WTC11 (cell line): ENCODE results near the gene PLSCR4. TPM values are rescaled to one million over a fixed set of nuclear protein-coding genes. Genes with fewer than 3 reads are reported as not detected.

Experiments used
- ATAC-seq: fragments of 200-7000 bp; cut with Tn5 transposase; 2 replicates; pipeline ENCODE4 v1.10.0; 2021; ENCODE audit warnings: mild to moderate bottlenecking, moderate library complexity
- CTCF ChIA-PET: fragments of 300-600 bp; sonication (Branson Sonifier 250); formaldehyde crosslinking; loops from one replicate; lab custom pipeline; 2021; ENCODE audit warnings: antibody characterized with exemption; lab: Charles Lee
- POLR2A ChIA-PET: fragments of 350-600 bp; sonication (Branson Sonifier 250); formaldehyde crosslinking; loops from one replicate; lab custom pipeline; 2021; ENCODE audit warnings: antibody characterized with exemption; lab: Charles Lee
- DNase-seq: peaks from one replicate; pipeline ENCODE4 v3.0.0; 2021; ENCODE audit warnings: low spot score
- H3K27ac Mint-ChIP-seq: 2 replicates; pipeline ENCODE4 v1.8.0; 2021; ENCODE audit warnings: mixed read lengths
- H3K27me3 Mint-ChIP-seq: 2 replicates; pipeline ENCODE4 v1.8.0; 2021; ENCODE audit warnings: low read depth, mild to moderate bottlenecking, moderate library complexity, mixed read lengths
- H3K36me3 Mint-ChIP-seq: 2 replicates; pipeline ENCODE4 v1.8.0; 2021; ENCODE audit warnings: mixed read lengths
- H3K4me1 Mint-ChIP-seq: 2 replicates; pipeline ENCODE4 v1.8.0; 2022; ENCODE audit warnings: mixed read lengths
- H3K4me3 Mint-ChIP-seq: 2 replicates; pipeline ENCODE4 v1.8.0; 2021; ENCODE audit warnings: mild to moderate bottlenecking, moderate library complexity, mixed read lengths
- H3K9me3 Mint-ChIP-seq: 2 replicates; pipeline ENCODE4 v1.8.0; 2021; ENCODE audit warnings: mixed read lengths
- EMX1 ChIP-seq: fragments of 250-450 bp; sonication (Bioruptor Pico); IDR thresholded peaks from 2 replicates; pipeline ENCODE4 v1.8.0; 2021; ENCODE audit warnings: mild to moderate bottlenecking
- GABPB1 ChIP-seq: sonication (generic); formaldehyde crosslinking; IDR thresholded peaks from 2 replicates; pipeline ENCODE4 v1.8.1; 2023; ENCODE audit warnings: mild to moderate bottlenecking, missing genetic modification reagents
- HMGA2 ChIP-seq: fragments of 250-450 bp; sonication (Bioruptor Pico); IDR thresholded peaks from 2 replicates; pipeline ENCODE4 v1.4.0; 2021; ENCODE audit warnings: mild to moderate bottlenecking, moderate library complexity
- JAZF1 ChIP-seq: fragments of 250-450 bp; sonication (Bioruptor Pico); IDR thresholded peaks from 2 replicates; pipeline ENCODE4 v1.9.0; 2021; ENCODE audit warnings: moderate library complexity, mild to moderate bottlenecking, inconsistent platforms
- OVOL2 ChIP-seq: fragments of 250-450 bp; sonication (Bioruptor Pico); IDR thresholded peaks from 2 replicates; pipeline ENCODE4 v1.9.0; 2021; ENCODE audit warnings: mild to moderate bottlenecking, borderline replicate concordance
- RORB ChIP-seq: fragments of 250-450 bp; sonication (Bioruptor Pico); IDR thresholded peaks from 2 replicates; pipeline ENCODE4 v1.9.0; 2021; ENCODE audit warnings: mild to moderate bottlenecking
- SOX15 ChIP-seq: fragments of 250-450 bp; sonication (Bioruptor Pico); IDR thresholded peaks from 2 replicates; pipeline ENCODE4 v1.9.0; 2021; ENCODE audit warnings: mild to moderate bottlenecking
- ZNF121 ChIP-seq: sonication (generic); formaldehyde crosslinking; IDR thresholded peaks from 2 replicates; pipeline ENCODE4 v1.8.0; 2023; ENCODE audit warnings: missing genetic modification reagents
- ZNF138 ChIP-seq: sonication (generic); formaldehyde crosslinking; conservative IDR thresholded peaks from 2 replicates; pipeline ENCODE4 v1.8.1; 2022; ENCODE audit warnings: mild to moderate bottlenecking, moderate library complexity, missing genetic modification reagents
- ZNF317 ChIP-seq: sonication (generic); formaldehyde crosslinking; IDR thresholded peaks from 2 replicates; pipeline ENCODE4 v1.8.1; 2023; ENCODE audit warnings: low read depth, mild to moderate bottlenecking, moderate library complexity, missing genetic modification reagents, borderline replicate concordance
- ZNF416 ChIP-seq: fragments of 250-450 bp; sonication (Bioruptor Pico); IDR thresholded peaks from 2 replicates; pipeline ENCODE4 v1.9.0; 2021; ENCODE audit warnings: mild to moderate bottlenecking, inconsistent platforms
- total RNA-seq: library from RNA; stranded (reverse); gene quantifications from 3 replicates; pipeline ENCODE4 v1.2.3, GENCODE V29; 2021
- TF ChIP-seq, protein P1 (sequence below): sonication (generic); formaldehyde crosslinking; IDR thresholded peaks from 2 replicates; pipeline ENCODE4 v1.8.0; 2023; ENCODE audit warnings: mild to moderate bottlenecking, missing genetic modification reagents
- TF ChIP-seq, protein P2 (sequence below): sonication (generic); formaldehyde crosslinking; IDR thresholded peaks from 2 replicates; pipeline ENCODE4 v1.8.1; 2022; ENCODE audit warnings: missing genetic modification reagents, borderline replicate concordance
- TF ChIP-seq, protein P3 (sequence below): sonication (generic); formaldehyde crosslinking; conservative IDR thresholded peaks from 2 replicates; pipeline ENCODE4 v1.8.1; 2022; ENCODE audit warnings: mild to moderate bottlenecking, missing genetic modification reagents
- TF ChIP-seq, protein P4 (sequence below): sonication (generic); formaldehyde crosslinking; IDR thresholded peaks from 2 replicates; pipeline ENCODE4 v1.8.0; 2023; ENCODE audit warnings: missing genetic modification reagents
- TF ChIP-seq, protein P5 (sequence below): sonication (generic); formaldehyde crosslinking; IDR thresholded peaks from 2 replicates; pipeline ENCODE4 v1.8.0; 2022; ENCODE audit warnings: mild to moderate bottlenecking, missing genetic modification reagents
- TF ChIP-seq, protein P6 (sequence below): sonication (generic); formaldehyde crosslinking; IDR thresholded peaks from 2 replicates; pipeline ENCODE4 v1.8.0; 2022; ENCODE audit warnings: mild to moderate bottlenecking, missing genetic modification reagents

PLSCR4 gene
- total RNA-seq, 1 experiment from 2014 or later: 3.5 TPM

DNA sequence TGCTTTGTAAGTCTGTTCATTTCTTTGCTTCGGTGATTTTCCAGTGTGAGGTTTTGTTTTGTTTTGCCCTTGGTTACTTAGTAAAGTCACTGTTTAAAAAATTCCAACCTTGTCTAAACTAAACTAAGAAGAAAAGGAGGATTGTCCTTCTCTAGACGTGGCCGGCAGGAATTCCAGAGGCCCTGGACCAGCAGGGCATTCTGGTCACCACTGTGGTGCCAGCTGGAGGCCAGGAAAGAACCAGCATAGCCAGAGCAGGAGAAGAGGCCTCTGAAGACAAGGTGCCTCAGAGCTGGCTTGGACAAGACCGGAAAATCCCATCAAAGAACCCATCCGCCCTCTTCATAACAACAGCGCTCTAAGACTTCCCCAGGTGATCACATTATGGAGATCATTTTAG, 98.1 kb downstream of the PLSCR4 start:
- TF ChIP-seq, protein P1, sequence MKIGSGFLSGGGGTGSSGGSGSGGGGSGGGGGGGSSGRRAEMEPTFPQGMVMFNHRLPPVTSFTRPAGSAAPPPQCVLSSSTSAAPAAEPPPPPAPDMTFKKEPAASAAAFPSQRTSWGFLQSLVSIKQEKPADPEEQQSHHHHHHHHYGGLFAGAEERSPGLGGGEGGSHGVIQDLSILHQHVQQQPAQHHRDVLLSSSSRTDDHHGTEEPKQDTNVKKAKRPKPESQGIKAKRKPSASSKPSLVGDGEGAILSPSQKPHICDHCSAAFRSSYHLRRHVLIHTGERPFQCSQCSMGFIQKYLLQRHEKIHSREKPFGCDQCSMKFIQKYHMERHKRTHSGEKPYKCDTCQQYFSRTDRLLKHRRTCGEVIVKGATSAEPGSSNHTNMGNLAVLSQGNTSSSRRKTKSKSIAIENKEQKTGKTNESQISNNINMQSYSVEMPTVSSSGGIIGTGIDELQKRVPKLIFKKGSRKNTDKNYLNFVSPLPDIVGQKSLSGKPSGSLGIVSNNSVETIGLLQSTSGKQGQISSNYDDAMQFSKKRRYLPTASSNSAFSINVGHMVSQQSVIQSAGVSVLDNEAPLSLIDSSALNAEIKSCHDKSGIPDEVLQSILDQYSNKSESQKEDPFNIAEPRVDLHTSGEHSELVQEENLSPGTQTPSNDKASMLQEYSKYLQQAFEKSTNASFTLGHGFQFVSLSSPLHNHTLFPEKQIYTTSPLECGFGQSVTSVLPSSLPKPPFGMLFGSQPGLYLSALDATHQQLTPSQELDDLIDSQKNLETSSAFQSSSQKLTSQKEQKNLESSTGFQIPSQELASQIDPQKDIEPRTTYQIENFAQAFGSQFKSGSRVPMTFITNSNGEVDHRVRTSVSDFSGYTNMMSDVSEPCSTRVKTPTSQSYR: no peak
- TF ChIP-seq ZNF317 (CRISPR knock-in tag): no peak
- ATAC-seq: peak; percentile 73
- H3K4me1 Mint-ChIP-seq: peaks cover 66% of the 10 kb centered on the region
- peak; percentile 12 for DNase-seq
- CTCF ChIA-PET: interaction anchor here (1.1 to 1.3 kb wide), 2 partner anchors 35 to 87 kb away, joined by 3 to 4 read pairs; no protein-coding TSS in a partner anchor
- peaks cover 2% of the 10 kb centered on the region; the same call in 1 of the 2 replicates for H3K36me3 Mint-ChIP-seq
- peak overlapping the region; percentile 57 for H3K27ac Mint-ChIP-seq
- no peaks in the 10 kb centered on the region for H3K9me3 Mint-ChIP-seq
- no peak overlapping the region for H3K4me3 Mint-ChIP-seq
- no peaks in the 10 kb centered on the region for H3K27me3 Mint-ChIP-seq
- POLR2A ChIA-PET: no interaction called here

DNA sequence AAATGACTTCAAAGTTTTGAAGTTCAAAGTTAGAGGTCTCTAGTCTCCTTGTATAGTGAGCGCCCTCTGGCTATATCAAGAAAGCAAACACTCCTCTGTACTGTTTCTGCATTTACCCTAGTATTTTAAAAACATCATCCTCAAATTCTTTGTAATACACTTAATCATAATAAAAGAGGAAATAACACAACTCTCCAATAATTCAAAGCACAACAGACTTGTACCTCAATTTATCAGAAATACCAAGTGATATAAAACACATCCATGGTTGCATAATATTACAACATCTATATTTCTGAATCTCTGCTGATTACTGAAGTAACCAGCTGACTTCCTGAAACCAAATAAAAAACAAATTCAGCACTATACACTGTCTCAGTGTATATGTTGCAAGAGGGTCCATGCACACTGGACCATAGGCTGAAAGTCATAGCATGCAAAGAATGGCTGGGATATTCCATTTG, 102.4 kb downstream of the PLSCR4 start:
- TF ChIP-seq GABPB1 (CRISPR knock-in tag) (0 out of 2 replicates have a peak, but pooled peaks have one; percentile 27), ZNF416 (CRISPR knock-in tag) (no peak)
- Mint-ChIP-seq H3K27ac (no peak overlapping the region), H3K4me1 (peaks cover 41% of the 10 kb centered on the region), H3K27me3 (no peaks in the 10 kb centered on the region), H3K9me3 (no peaks in the 10 kb centered on the region), H3K4me3 (no peak overlapping the region), H3K36me3 (peaks cover 2% of the 10 kb centered on the region)
- DNase-seq: no peak
- ChIA-PET CTCF (interaction anchor here (1.2 kb wide), 1 partner anchor 83 kb away, joined by 3 read pairs; no protein-coding TSS in a partner anchor), POLR2A (no interaction called here)
- ATAC-seq: no peak

DNA sequence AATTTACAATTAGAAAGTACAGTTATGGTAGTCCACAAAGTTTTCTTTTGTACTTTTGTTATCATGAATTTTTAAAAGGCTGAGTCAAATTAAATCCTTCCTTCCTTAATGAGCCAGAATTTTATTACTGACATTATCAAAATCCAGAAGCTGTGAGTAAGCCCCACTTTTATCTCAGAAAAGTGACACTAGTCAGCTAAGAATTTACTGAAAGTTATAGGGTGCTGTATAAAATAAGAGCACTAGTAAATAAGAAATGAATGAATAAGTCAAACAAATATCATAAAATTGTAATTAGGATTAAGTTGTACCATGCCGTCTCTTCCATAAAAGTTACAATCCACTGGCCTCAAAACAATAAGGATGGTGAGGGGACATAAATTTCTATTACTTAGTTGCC, 105.3 kb downstream of the PLSCR4 start:
- Mint-ChIP-seq H3K4me1 (peaks cover 38% of the 10 kb centered on the region), H3K9me3 (no peaks in the 10 kb centered on the region), H3K36me3 (no peaks in the 10 kb centered on the region; the same call in 1 of the 2 replicates), H3K27ac (no peak overlapping the region), H3K27me3 (no peaks in the 10 kb centered on the region), H3K4me3 (no peak overlapping the region)
- POLR2A ChIA-PET: no interaction called here
- CTCF ChIA-PET: no interaction called here
- TF ChIP-seq, protein P2, sequence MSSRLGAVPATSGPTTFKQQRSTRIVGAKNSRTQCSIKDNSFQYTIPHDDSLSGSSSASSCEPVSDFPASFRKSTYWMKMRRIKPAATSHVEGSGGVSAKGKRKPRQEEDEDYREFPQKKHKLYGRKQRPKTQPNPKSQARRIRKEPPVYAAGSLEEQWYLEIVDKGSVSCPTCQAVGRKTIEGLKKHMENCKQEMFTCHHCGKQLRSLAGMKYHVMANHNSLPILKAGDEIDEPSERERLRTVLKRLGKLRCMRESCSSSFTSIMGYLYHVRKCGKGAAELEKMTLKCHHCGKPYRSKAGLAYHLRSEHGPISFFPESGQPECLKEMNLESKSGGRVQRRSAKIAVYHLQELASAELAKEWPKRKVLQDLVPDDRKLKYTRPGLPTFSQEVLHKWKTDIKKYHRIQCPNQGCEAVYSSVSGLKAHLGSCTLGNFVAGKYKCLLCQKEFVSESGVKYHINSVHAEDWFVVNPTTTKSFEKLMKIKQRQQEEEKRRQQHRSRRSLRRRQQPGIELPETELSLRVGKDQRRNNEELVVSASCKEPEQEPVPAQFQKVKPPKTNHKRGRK (CRISPR knock-in tag): no peak
- DNase-seq (no peak), ATAC-seq (no peak)

DNA sequence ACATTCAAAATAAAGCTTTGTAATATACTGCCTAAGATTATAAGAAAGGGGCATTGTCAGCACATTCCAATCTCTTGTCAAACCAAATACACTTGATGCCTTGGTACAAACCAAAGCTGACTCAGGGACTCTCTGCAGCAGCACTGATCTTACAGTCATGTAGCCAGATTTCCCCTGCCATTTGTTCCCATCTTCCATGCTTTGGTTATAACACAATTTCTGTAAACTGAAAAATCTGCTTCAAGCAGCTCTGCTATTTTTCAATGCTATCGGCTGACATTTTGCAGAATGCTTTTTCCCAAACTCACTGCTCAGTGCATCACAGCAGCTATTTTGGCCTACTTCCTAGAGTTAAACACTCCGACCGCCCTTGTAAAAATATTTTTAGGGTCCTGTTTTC, 108.1 kb downstream of the PLSCR4 start:
- DNase-seq (no peak), ATAC-seq (peak; percentile 63)
- no peaks in the 10 kb centered on the region for H3K27me3 Mint-ChIP-seq
- H3K27ac Mint-ChIP-seq: 0 out of 2 replicates have a peak overlapping the region, but pooled peaks have one; percentile 43
- ChIA-PET CTCF (interaction anchor here (1.0 to 1.3 kb wide), 2 partner anchors 46 to 77 kb away, joined by 4 read pairs; no protein-coding TSS in a partner anchor), POLR2A (no interaction called here)
- H3K4me1 Mint-ChIP-seq: peaks cover 25% of the 10 kb centered on the region
- peaks cover under 1% of the 10 kb centered on the region; the same call in 1 of the 2 replicates for H3K9me3 Mint-ChIP-seq
- no peaks in the 10 kb centered on the region; the same call in 1 of the 2 replicates for H3K36me3 Mint-ChIP-seq
- no peak overlapping the region for H3K4me3 Mint-ChIP-seq
- TF ChIP-seq, protein P3, sequence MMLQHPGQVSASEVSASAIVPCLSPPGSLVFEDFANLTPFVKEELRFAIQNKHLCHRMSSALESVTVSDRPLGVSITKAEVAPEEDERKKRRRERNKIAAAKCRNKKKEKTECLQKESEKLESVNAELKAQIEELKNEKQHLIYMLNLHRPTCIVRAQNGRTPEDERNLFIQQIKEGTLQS (CRISPR knock-in tag): no peak
- TF ChIP-seq JAZF1 (CRISPR knock-in tag) (no peak), ZNF121 (CRISPR knock-in tag) (no peak), HMGA2 (CRISPR knock-in tag) (no peak), OVOL2 (CRISPR knock-in tag) (no peak), GABPB1 (CRISPR knock-in tag) (no peak), ZNF138 (CRISPR knock-in tag) (no peak), RORB (CRISPR knock-in tag) (no peak), SOX15 (CRISPR knock-in tag) (no peak), EMX1 (CRISPR knock-in tag) (no peak)
- TF ChIP-seq, protein P4, sequence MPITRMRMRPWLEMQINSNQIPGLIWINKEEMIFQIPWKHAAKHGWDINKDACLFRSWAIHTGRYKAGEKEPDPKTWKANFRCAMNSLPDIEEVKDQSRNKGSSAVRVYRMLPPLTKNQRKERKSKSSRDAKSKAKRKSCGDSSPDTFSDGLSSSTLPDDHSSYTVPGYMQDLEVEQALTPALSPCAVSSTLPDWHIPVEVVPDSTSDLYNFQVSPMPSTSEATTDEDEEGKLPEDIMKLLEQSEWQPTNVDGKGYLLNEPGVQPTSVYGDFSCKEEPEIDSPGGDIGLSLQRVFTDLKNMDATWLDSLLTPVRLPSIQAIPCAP: no peak
- TF ChIP-seq, protein P5, sequence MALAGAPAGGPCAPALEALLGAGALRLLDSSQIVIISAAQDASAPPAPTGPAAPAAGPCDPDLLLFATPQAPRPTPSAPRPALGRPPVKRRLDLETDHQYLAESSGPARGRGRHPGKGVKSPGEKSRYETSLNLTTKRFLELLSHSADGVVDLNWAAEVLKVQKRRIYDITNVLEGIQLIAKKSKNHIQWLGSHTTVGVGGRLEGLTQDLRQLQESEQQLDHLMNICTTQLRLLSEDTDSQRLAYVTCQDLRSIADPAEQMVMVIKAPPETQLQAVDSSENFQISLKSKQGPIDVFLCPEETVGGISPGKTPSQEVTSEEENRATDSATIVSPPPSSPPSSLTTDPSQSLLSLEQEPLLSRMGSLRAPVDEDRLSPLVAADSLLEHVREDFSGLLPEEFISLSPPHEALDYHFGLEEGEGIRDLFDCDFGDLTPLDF (CRISPR knock-in tag): no peak
- TF ChIP-seq, protein P6, sequence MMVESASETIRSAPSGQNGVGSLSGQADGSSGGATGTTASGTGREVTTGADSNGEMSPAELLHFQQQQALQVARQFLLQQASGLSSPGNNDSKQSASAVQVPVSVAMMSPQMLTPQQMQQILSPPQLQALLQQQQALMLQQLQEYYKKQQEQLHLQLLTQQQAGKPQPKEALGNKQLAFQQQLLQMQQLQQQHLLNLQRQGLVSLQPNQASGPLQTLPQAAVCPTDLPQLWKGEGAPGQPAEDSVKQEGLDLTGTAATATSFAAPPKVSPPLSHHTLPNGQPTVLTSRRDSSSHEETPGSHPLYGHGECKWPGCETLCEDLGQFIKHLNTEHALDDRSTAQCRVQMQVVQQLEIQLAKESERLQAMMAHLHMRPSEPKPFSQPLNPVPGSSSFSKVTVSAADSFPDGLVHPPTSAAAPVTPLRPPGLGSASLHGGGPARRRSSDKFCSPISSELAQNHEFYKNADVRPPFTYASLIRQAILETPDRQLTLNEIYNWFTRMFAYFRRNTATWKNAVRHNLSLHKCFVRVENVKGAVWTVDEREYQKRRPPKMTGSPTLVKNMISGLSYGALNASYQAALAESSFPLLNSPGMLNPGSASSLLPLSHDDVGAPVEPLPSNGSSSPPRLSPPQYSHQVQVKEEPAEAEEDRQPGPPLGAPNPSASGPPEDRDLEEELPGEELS: no peak
